Body of pancreas (tissue), 4 donors: ENCODE measurements around the gene CLNK.

Experiments
- CTCF ChIP-seq, 7 experiments: fragments of 450-650 bp in 4 of 7; fragments of 200-600 bp in 3 of 7; sonication (generic) in 3 of 7; IDR thresholded peaks; one replicate each; pipeline ENCODE4 v1.5.1; 2016 to 2019; ENCODE audit warnings: antibody characterized with exemption in 7 of 7
- POLR2A ChIP-seq, 3 donors: fragments of 450-650 bp; IDR thresholded peaks; one replicate each; pipeline ENCODE4 v1.6.1; 2016; ENCODE audit warnings: antibody characterized with exemption in 3 of 3, mild to moderate bottlenecking in 2 of 3

DNA sequence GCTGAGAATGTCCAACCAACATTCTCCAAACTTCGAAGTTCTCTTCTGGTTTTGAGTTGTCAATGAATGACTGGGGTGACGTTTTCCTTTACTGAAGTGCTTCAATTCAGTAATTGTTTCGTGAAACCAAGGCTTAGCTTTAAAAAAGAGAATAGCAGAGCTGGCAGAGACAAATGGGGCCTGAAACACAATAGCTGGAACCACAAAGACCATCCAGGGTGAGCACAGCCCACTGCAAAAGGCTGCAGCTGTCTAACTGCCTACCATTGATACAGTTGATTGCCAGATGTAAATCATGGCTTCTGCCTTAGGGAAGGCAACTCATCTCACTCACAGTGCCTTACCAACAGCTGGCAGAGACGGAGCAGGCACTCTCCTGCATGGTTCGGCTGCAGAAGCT lies 148.7 kb downstream of the CLNK start:
- no peak for TF ChIP-seq CTCF (IDR thresholded peaks at IDR 0.05)
- TF ChIP-seq POLR2A (IDR thresholded peaks at IDR 0.05): no peak
